HS-27A (cell line): ENCODE results near the gene IFT25.

Experiments used
- DNase-seq: peaks from one replicate; pipeline ENCODE4 v3.0.0-alpha.2; 2012; ENCODE audit warnings: low read depth, missing footprints

IFT25 gene

DNA sequence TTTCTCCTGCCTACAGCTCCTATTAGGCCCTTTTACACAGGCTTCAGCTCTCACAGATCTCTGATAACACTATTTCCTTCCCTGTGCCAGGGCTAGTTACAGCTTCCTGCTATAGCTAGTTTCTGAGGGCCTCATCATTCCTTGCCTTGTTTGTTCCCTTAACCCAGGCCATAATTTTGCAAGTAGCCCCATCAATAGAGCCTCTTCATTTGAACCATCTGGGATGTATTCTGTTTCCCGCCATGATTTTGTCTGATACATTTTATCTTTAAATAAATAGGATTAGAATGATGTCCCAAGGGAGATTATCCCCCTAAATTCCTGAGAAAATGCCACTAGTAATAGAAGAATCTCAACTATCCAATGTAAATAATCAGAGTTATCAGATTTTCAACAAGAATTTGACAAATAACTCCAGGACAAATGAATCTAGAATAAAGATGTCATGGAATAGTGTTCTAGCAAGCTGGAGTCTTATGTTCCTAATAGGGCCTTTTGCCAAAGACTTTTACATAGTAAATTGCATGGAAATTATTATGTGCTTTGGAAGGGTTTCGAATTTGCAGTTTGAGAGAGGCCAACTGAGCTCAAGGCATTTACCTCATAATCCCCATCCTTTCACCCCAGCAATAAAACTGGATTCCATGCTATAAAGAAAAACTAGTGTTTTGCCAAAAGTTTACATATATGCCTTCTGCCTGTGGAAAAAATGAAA lies 16.1 kb downstream of the IFT25 start:
- DNase-seq: no peak

DNA sequence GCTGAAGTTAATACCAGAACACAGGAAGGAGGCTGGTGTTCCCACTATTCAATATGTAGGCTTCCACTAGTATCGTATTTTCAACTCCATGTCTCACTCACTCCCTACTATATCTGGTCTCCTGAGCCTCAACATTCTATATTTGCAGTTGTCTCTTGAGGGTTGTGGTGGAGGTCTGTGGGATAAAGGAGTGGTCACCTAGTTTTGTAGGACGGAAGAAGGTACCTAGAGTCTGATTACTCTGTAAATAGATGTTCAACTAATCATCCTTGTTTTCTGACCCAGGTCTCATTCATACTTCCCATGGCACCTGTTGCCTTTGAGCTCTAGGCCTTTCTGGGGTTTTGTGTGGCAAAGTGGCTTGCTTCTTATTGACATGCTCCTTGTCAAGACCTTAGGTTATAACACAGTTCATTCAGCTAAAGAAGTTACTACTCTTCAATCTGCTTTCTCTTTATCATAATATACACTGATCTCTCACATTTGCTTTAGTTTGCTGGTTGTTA lies 18.1 kb downstream of the IFT25 start:
- DNase-seq: no peak

DNA sequence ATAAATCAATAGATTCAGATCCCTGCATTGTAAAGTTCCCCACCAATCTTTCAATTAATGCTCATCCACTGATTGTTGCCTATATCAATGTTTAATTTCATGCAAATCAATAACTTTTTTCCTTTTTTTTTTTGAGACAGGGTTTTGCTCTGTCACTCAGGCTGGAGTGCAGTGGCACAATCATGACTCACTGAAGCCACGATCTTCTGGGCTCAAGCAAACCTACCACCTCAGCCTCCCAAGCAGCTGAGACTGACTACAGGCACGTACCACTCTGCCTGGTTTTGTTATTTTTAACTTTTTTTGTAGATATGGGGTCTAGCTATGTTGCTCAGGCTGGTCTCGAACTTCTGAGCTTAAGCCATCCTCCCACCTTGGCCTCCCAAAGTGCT lies 25.8 kb downstream of the IFT25 start:
- DNase-seq: no peak

DNA sequence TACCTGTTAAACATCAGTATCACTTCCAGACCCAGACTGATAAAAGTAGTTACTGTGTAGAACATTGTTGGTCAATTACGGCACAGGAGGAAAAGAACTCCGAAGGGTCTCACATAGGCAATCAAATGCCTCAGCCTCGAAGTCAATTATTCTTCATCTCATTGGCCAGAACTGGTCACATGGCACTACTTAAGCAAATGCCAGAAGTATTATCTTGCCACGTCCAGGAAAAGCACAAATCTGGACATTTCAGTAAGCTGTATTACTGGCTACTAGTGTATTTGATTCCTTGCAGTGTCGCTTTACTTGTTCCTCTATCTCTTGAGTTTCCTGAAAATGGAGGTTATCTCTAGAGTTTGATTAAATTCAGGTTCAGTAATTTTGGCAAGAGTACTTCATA lies 27.2 kb downstream of the IFT25 start:
- DNase-seq: no peak

DNA sequence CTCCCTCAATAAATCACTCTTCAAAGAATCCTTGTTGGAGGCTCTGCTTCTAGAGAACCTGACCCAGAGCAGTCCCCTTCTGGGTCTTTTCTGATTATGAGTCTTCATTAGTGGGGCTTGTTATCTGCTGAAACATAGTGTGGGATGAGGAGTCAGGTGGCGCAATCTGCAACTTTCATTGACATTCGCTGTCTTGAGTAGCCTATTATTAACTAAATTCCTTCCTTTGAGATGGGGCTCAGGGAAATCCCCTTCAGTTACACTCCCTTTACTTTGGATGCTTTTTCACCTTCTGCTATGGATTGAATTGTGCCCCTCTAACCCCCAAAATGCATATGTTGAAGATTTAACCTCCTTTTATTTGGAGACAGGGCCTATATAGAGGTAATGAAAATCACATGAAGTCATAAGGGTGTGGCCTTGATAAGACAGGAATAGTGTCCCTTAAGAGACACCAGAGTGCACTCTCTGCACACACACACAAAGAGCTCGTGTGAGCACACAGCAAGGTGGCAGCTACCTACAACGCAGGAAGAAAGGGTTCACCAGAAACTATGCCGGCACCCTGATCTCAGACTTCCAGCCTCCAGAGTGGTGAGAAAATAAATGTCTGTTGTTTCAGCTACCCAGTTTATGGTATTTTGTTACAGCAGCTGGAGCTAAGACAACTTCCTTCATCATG lies 32.0 kb downstream of the IFT25 start:
- DNase-seq: no peak

DNA sequence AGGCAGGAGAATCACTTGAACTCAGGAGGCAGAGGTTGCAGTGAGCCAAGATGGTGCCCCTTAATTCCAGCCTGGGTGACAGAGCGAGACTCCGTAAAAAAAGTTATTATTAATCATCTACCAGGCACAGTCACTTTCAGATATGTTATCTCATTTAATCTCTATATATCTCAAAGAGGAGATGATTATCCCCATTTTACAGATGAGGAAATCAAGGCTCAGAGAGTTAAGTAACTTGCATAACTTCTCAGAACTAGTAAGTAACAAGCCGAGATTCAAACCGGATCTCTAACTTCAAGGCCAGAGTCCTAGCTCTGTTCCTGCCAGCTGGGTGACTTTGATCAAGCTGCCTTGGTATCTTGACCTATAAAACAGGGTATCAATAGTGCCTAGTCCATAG lies 34.1 kb downstream of the IFT25 start:
- no peak for DNase-seq

DNA sequence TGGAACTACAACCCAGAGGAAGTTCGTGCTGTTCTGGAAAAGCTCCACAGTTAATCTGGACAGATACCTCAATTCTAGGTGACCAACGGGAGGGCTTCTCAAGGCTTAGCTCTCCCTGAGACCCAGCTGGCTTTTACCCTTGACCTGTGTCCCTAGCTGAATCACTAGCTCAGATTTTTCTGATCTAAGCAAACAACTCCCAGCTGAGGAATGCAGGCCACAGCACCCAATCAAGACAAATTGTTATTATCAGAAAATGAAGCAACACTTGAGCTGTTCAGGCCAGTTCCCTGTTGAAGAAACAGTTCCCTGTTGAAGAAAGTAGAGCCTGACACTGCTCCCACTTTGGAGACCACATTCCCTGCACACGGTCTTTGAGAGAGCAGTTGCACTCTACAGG lies 35.6 kb downstream of the IFT25 start:
- DNase-seq: no peak

DNA sequence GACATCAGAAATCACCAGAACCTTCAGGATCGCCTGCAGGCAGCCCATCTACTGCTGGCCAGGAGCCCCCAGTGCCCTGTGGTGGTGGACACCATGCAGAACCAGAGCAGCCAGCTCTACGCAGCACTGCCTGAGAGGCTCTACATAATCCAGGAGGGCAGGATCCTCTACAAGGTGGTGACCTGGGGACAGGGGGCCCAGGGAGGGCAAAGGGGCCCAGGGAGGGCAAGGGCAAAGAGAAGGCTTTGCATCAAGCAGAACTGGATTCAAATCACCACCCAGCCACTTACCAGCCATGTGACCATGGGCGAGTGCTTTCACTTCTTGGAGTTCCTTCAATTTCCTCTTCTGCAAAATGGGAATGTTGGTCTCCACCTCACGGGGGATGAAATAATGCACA lies 39.4 kb downstream of the IFT25 start:
- no peak for DNase-seq

DNA sequence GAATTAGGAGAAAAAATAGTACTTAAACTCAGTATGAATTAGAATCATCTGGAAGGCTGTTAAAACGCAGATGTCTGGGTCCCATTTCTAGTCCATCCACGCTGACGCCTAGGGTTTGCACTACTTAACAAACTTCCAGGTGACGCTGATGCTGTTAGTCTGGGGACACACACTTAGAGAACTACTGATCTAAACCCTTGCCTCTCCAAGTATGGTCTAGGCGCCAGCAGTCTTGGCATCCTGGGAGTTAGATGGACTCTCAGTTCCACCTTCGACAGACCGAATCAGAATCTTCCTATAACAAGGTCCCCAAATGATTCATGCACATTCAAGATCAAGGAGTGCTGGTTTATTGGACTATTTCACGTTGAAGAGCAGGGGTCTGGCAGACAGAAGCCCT lies 40.0 kb downstream of the IFT25 start:
- no peak for DNase-seq

DNA sequence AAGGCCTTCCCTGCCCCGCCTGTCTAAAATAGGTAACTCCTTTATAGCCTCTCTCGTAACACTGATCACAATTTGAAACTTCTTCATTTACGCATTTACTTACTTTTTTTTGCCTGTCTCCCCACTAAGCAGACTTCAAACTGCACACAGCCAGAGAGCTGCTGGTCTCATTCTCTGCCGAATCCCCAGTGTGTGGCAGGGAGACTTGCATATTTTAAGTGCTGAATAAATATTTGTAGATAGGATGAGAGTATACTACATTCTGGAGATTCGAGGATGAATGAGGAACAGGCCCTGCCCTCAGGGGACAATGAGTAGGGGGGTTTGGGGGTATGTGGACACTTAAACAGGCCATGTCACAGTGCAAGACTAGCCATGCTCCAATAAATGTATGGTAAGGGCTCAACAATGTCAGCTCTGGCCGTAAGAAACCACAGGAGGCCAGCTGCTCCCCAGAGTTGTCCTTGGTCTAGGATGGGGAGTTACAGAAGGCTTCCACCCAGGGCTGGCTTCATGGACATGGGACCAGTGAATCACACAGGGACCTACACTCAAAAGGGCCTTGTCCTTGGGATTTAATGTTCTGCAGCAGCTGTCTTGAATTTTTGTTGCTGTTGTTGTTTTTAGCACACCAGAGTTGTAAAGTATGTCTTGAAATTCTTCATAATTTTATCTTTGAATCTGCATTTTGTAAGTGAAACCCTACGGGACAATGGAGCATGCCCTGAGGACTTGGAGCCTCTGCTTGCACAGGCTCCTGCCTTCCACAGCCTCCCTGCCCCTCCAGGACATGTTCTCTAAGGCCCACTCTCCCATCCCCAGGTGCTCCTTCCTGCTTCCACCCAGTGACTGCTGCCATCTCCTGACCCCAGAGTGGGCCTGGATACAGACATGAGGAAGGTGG lies 43.0 kb downstream of the IFT25 start:
- DNase-seq: no peak

DNA sequence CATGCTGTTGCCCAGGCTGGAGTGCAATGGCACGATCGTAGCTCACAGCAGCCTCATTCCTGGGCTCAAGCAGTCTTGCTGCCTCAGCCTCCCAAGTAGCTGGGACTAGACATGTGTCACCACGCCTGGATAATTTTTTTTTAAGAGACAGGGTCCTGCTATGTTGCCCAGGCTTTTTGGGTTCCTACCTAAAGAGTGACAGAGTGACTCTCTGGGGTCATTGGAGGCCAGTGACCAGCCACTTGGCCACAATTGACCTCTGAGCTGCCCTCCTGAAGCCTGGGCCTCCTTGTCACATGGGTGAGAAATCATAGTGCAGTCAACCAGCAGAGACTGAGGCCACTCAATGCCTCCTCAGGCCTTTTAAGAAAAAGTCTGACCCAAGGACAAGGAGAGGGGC lies 45.8 kb downstream of the IFT25 start:
- no peak for DNase-seq

DNA sequence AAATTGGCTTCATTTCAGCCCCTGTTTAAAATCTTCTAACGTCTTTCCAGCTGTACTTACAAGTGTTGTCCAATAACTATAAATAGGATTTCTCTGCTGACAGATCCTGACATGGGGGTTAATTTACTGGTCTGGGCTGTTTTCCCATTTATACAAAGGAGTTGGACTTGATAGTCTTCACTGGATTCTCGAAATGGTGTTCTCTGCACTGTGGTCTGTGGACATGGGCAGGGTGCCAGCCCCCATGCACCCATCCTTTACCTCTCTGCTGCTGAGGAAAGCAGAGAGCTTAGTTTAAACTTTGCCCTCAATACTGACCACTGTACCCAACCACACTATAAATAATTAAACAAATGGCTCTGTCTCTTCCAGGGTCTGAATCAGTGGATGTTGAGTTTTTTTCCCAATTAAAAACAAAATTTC lies 46.3 kb downstream of the IFT25 start:
- DNase-seq: no peak

DNA sequence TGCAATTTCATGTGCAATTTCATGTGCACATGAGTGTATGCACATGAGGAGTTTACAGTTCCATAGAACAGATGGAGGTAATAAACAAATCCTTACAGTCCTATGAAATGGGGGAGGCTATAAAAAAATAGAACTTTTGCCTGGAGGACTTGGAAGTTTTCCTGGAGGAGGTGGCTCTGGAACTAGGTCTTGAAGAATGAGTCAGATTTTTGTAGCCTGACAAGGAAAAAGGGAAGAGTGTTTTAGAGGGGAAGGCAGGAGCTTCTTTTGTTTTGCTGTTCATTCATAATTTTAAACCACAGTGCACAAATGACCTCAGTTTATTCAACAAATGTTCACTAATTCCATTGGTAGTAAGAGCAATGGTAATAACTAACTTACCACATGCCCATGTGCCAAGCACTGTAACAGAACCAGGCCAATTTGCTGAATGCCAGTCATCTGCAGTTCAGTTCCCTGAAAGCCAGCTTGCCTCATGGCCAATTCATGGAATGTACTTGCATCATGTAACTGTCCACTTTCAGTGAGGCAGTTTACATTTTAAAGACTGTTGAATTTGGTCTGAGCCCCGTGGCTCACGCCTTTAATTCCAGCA lies 48.8 kb downstream of the IFT25 start:
- DNase-seq: no peak

DNA sequence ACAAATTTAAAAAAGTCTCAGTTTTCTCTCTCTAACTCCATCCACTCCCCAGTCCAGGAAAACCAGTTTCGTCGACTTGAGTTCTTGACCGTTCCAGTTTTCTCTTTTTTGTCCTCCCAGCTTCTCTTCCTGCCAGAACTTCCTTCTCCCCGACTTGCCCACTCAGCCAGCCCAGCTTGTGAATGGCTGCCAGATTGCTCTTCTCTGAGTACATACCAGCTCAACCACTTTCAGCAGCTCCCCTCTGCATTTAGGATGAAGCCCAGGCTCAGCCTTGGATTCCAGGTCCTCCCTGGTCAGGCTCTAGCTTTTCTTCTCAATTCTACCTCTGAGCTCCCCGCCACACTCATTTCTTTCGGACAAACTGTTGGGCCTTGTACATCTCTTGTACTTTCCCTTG lies 50.1 kb downstream of the IFT25 start:
- no peak for DNase-seq

DNA sequence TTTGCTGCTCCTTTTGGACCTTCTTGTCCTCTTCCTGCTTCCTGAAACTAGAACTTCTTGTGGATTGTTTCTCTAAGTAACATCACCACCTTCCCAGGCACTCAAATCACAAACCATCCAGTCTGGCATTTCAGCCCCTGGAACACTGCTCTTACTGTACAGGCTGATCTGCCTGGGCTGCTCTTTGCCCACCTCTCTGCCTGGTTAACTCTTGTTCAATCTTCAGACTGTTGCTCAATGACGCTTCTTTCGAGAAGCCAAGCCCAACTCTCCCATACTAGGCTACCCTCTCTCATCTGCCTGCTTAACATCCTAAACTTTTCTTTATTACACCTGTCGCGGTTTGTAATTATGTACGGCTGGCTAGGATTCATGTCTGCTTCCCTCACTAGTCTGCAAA lies 50.9 kb downstream of the IFT25 start:
- no peak for DNase-seq

DNA sequence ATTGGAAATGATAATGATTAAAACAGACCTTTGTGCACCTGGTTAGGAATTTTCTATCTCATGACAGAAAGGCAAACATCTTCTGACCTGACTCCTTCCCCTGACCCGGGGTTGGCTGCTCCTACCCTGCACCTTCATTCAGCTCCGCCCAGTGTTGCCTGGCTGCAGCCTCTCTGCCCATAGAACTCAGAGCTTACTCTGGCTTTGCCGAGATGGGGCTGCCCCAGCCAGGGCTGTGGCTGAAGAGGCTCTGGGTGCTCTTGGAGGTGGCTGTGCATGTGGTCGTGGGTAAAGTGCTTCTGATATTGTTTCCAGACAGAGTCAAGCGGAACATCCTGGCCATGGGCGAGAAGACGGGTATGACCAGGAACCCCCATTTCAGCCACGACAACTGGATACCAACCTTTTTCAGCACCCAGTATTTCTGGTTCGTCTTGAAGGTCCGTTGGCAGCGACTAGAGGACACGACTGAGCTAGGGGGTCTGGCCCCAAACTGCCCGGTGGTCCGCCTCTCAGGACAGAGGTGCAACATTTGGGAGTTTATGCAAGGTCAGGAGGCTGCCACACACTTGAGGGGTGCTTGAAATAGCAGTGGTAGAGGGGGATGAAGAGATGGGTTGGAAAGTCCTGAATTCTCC lies 51.4 kb downstream of the IFT25 start, which contains the start of gene DIO1:
Gene DIO1, plus strand, starts transcription at position 189 of the 638 bp plus-strand sequence. Its CDS starts 24 bp downstream, at position 213.
- no peak for DNase-seq

DNA sequence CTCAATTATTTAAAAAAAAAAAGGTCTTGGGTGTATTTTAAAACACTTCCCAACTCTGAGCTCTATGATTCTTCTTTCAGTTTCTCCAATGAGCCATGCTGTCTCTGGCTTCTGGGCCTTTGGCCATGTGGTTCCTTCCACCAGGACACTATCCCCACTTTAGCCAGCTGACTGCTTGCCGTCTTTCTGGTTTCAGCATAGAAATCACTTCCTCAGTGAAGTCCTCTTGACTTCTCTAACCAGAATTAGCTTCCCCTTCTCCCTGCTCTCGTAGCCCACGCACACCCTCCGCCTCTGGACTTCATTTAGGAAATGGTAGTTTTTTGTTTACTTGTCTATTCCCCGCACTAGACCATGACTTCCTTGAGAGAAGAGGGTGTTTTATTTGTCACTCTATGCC lies 52.6 kb downstream of the IFT25 start:
- DNase-seq: no peak

DNA sequence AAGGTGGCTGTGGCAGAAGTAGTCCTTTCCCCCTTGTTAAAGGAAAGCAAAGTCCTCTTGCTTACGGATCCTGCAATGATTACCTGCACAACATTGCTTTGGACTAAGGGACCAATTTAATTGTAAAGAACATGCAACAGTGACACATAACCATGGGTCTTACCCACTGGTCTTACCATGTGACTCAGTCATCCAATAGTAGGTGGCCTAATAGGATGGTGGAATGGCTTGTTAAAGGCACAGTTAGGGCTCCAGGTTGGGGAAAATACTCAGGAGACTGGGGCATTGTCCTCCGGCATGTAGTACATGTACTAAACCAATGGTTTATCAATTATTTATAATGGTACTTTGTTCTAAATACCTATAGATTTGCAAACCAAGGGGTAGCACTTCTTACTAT lies 53.8 kb downstream of the IFT25 start:
- no peak for DNase-seq

DNA sequence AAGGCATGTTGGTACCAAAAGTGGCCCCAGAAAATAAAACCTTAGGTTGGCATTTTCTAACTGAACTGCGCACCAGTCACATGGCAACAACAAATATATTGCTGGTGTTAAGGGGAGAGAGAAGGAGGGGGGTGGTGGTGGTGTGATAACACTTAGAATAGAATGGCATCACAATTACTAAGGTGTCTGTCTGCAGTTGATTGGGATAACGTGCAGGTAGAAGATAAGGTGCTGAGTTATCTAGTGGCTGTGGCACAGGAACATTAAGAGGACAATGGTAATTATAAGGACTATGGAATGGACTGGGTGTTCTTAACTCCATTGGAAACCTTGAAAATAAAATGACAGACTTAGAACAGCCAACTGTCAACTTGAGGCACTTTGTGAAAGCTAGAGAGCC lies 54.5 kb downstream of the IFT25 start:
- no peak for DNase-seq

DNA sequence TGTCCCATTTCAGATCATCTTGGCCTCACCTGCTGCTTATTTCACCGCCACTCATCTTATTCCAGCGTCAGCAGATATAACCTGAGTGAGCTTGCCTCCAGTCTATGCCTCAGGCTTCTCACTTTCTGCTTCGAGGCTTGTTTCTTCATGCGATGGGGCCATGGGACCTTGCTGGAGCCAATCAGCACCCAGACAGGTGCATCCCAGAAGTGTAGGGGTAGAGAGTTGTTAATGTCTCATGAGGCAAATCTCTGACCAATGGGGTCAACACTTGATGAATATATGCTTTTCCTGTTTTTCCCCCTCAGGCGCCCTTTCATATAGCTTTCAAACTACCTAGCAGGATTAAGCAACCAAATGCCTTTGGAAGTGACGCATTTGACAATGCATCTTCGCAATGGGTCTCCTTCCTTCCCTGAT lies 55.0 kb downstream of the IFT25 start:
- no peak for DNase-seq
